Measurements from ENCODE around the gene COMMD3. TPM values are rescaled to one million over a fixed set of nuclear protein-coding genes. Genes with fewer than 3 reads are reported as not detected.

The COMMD3 gene
- total RNA-seq, 1 experiment from 2014 or later = 43.5 TPM

DNA sequence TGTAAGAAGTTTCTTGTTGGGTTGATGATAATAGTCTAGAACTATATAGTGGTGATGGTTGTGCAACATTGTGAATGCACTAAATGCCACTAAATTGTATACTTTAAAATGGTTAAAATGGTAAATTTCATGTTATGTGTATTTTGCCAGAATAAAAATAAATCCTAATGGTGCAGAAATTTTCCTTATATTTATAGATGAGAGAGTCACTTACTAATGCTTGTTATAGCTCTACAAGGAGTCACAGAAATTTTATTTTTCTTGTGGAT, 50.2 kb downstream of the COMMD3 start:
- no peak overlapping the region for H3K27ac ChIP-seq
- no peaks in the 10 kb centered on the region for H3K36me3 ChIP-seq (ENCODE audit: low read depth)
- no peaks in the 10 kb centered on the region for H3K9me3 ChIP-seq (ENCODE audit: insufficient read depth, low read depth)
- no peaks in the 10 kb centered on the region for H3K4me1 ChIP-seq (replicated peaks; ENCODE audit: insufficient read depth)
- POLR2A ChIA-PET (ENCODE audit: unreplicated experiment) = no interaction called here
- intact Hi-C loops (cut with micrococcal nuclease; ENCODE audit: unreplicated experiment) = no loop called here
- no peak for DNase-seq
- no peak overlapping the region for H3K4me2 ChIP-seq
- no peak overlapping the region for H2AFZ ChIP-seq
- no peaks in the 10 kb centered on the region for H3F3A ChIP-seq (ENCODE audit: insufficient read depth, low read depth)
- CTCF ChIA-PET = no interaction called here
- no TSS peak for BruUV-seq (replicated peaks)
- H3K79me2 ChIP-seq (ENCODE audit: low read depth) = no peaks in the 10 kb centered on the region
- H3K4me3 ChIP-seq = no peak overlapping the region
- TF ChIP-seq EZH2 (IDR thresholded peaks at IDR 0.05; ENCODE audit: low read depth) = no peak
- TF ChIP-seq, protein P1, sequence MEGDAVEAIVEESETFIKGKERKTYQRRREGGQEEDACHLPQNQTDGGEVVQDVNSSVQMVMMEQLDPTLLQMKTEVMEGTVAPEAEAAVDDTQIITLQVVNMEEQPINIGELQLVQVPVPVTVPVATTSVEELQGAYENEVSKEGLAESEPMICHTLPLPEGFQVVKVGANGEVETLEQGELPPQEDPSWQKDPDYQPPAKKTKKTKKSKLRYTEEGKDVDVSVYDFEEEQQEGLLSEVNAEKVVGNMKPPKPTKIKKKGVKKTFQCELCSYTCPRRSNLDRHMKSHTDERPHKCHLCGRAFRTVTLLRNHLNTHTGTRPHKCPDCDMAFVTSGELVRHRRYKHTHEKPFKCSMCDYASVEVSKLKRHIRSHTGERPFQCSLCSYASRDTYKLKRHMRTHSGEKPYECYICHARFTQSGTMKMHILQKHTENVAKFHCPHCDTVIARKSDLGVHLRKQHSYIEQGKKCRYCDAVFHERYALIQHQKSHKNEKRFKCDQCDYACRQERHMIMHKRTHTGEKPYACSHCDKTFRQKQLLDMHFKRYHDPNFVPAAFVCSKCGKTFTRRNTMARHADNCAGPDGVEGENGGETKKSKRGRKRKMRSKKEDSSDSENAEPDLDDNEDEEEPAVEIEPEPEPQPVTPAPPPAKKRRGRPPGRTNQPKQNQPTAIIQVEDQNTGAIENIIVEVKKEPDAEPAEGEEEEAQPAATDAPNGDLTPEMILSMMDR (conservative IDR thresholded peaks at IDR 0.05) = no peak
- no peaks in the 10 kb centered on the region for H4K20me1 ChIP-seq (ENCODE audit: insufficient read depth)
- H3K27me3 ChIP-seq (ENCODE audit: insufficient read depth, low read depth) = no peaks in the 10 kb centered on the region
- no peaks in the 10 kb centered on the region for H3K9me2 ChIP-seq (ENCODE audit: insufficient read depth)

DNA sequence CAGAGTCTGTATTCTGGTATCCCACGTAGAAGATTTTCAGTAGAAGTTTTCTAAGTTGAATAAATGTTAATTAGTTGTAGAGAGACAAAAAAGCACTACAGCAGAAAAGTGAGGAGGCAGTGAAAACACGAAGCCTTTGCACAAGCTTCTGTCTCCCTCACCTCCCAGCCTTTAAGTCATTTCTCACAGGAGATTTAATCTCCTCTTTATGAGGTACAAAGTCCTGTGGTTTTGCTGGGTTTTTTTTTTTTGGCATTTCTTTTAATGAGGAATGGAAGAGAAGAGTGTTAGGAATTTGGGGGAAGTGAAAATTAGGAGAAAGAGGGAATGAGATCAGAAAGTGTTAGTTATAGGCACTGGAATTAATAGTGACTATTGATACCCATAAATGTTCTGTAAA, 50.6 kb downstream of the COMMD3 start:
- Histone ChIP-seq H3K4me1 (replicated peaks; ENCODE audit: insufficient read depth) (no peaks in the 10 kb centered on the region), H4K20me1 (ENCODE audit: insufficient read depth) (no peaks in the 10 kb centered on the region), H3K79me2 (ENCODE audit: low read depth) (no peaks in the 10 kb centered on the region), H3K9me2 (ENCODE audit: insufficient read depth) (no peaks in the 10 kb centered on the region), H3K36me3 (ENCODE audit: low read depth) (no peaks in the 10 kb centered on the region), H3F3A (ENCODE audit: insufficient read depth, low read depth) (no peaks in the 10 kb centered on the region), H3K4me2 (no peak overlapping the region), H2AFZ (no peak overlapping the region), H3K27me3 (ENCODE audit: insufficient read depth, low read depth) (no peaks in the 10 kb centered on the region), H3K9me3 (ENCODE audit: insufficient read depth, low read depth) (no peaks in the 10 kb centered on the region), H3K27ac (no peak overlapping the region), H3K4me3 (no peak overlapping the region)
- TF ChIP-seq EZH2 (IDR thresholded peaks at IDR 0.05; ENCODE audit: low read depth) = no peak
- TF ChIP-seq, protein P1 (conservative IDR thresholded peaks at IDR 0.05) = no peak
- no peak for DNase-seq
- no TSS peak for BruUV-seq (replicated peaks)
- intact Hi-C loops (cut with micrococcal nuclease; ENCODE audit: unreplicated experiment) = no loop called here
- POLR2A ChIA-PET (ENCODE audit: unreplicated experiment) = no interaction called here
- CTCF ChIA-PET = no interaction called here

DNA sequence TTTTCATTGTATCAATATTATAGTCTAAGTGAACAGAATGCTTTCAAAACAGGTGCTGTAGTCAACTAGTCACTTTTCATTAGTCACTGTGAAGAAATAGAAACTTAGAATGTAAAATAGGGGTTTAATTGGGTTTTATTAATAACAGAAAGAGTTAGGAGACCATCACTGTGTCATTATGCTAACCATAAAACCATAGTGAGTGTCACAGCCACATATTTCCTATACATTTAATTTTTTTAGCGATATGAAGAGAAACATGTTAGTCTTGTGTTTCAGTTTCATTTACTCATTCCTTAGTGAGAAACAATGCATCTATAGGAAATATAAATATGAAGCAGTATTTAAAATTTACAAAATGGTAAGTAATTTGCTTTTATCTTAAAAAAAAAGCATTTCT, 51.3 kb downstream of the COMMD3 start:
- no peak for TF ChIP-seq EZH2 (IDR thresholded peaks at IDR 0.05; ENCODE audit: low read depth)
- TF ChIP-seq, protein P1 (conservative IDR thresholded peaks at IDR 0.05) = no peak
- POLR2A ChIA-PET (ENCODE audit: unreplicated experiment) = no interaction called here
- no peaks in the 10 kb centered on the region for H4K20me1 ChIP-seq (ENCODE audit: insufficient read depth)
- no peak overlapping the region for H3K27ac ChIP-seq
- no peak overlapping the region for H3K4me2 ChIP-seq
- BruUV-seq (replicated peaks) = no TSS peak
- H3K27me3 ChIP-seq (ENCODE audit: insufficient read depth, low read depth) = no peaks in the 10 kb centered on the region
- H3F3A ChIP-seq (ENCODE audit: insufficient read depth, low read depth) = no peaks in the 10 kb centered on the region
- H3K9me2 ChIP-seq (ENCODE audit: insufficient read depth) = no peaks in the 10 kb centered on the region
- intact Hi-C loops (cut with micrococcal nuclease; ENCODE audit: unreplicated experiment) = no loop called here
- DNase-seq = no peak
- H3K36me3 ChIP-seq (ENCODE audit: low read depth) = no peaks in the 10 kb centered on the region
- no peak overlapping the region for H3K4me3 ChIP-seq
- no peaks in the 10 kb centered on the region for H3K4me1 ChIP-seq (replicated peaks; ENCODE audit: insufficient read depth)
- no peaks in the 10 kb centered on the region for H3K79me2 ChIP-seq (ENCODE audit: low read depth)
- no peak overlapping the region for H2AFZ ChIP-seq
- CTCF ChIA-PET = no interaction called here
- H3K9me3 ChIP-seq (ENCODE audit: insufficient read depth, low read depth) = no peaks in the 10 kb centered on the region

Data from PC-9 (cell line).